Endodermal cell (in vitro differentiated cells): Measurements from ENCODE around the gene ANGPTL7. TPM values are rescaled to one million over a fixed set of nuclear protein-coding genes. Genes with fewer than 3 reads are reported as not detected.

ENCODE experiments used
- DNase-seq: peaks from one replicate; pipeline ENCODE4 v3.0.0-alpha.2; 2017
- H3K27ac ChIP-seq: 2 replicates; pipeline ENCODE4 v1.5.1; 2013; ENCODE audit warnings: mild to moderate bottlenecking, low read depth, low read length, moderate library complexity
- H3K27me3 ChIP-seq: 2 replicates; pipeline ENCODE4 v1.6.1; 2013; ENCODE audit warnings: mild to moderate bottlenecking, low read length, moderate library complexity; ENCODE audit not compliant: insufficient read depth, control insufficient read depth, poor library complexity, severe bottlenecking
- H3K36me3 ChIP-seq: 2 replicates; pipeline ENCODE4 v1.7.0; 2013; ENCODE audit warnings: mild to moderate bottlenecking, low read length, moderate library complexity; ENCODE audit not compliant: control insufficient read depth, insufficient read depth
- H3K4me1 ChIP-seq: one replicate; pipeline ENCODE4 v1.7.0; 2013; ENCODE audit warnings: low read length; ENCODE audit not compliant: control insufficient read depth, insufficient read depth
- H3K4me3 ChIP-seq: 2 replicates; pipeline ENCODE4 v1.5.1; 2013; ENCODE audit warnings: mild to moderate bottlenecking, low read length, moderate library complexity
- H3K9ac ChIP-seq: 2 replicates; pipeline ENCODE4 v1.6.1; 2013; ENCODE audit warnings: mild to moderate bottlenecking, low read length, moderate library complexity; ENCODE audit not compliant: poor library complexity, severe bottlenecking; ENCODE audit errors: extremely low read depth
- H3K9me3 ChIP-seq: 2 replicates; pipeline ENCODE4 v1.6.1; 2013; ENCODE audit warnings: mild to moderate bottlenecking, low read length, moderate library complexity; ENCODE audit not compliant: control insufficient read depth
- H3K27ac Mint-ChIP-seq: 2 replicates; pipeline ENCODE4 v1.8.0; 2020; ENCODE audit warnings: mixed read lengths
- H3K27me3 Mint-ChIP-seq: 2 replicates; pipeline ENCODE4 v1.8.0; 2021; ENCODE audit warnings: mild to moderate bottlenecking, mixed read lengths; ENCODE audit not compliant: insufficient read depth
- H3K36me3 Mint-ChIP-seq: 2 replicates; pipeline ENCODE4 v1.8.0; 2020; ENCODE audit warnings: low read depth, mixed read lengths
- H3K4me1 Mint-ChIP-seq: 2 replicates; pipeline ENCODE4 v1.8.0; 2020; ENCODE audit warnings: mixed read lengths
- H3K4me3 Mint-ChIP-seq: 2 replicates; pipeline ENCODE4 v1.8.0; 2020; ENCODE audit warnings: mild to moderate bottlenecking, moderate library complexity, mixed read lengths
- H3K9me3 Mint-ChIP-seq: 2 replicates; pipeline ENCODE4 v1.8.0; 2020; ENCODE audit warnings: mild to moderate bottlenecking, mixed read lengths
- CTCF ChIP-seq: fragments of 200-600 bp; sonication (generic); conservative IDR thresholded peaks from 2 replicates; pipeline ENCODE4 v1.5.0; 2021; ENCODE audit warnings: antibody characterized with exemption, mild to moderate bottlenecking
- WGBS, 2 experiments: methylation state at CpG; one replicate each; pipeline versions ENCODE4 v1.1.5 to v1.1.7; 2013; ENCODE audit warnings: missing lambda C conversion rate in 2 of 2, mixed read lengths in 1 of 2; ENCODE audit not compliant: insufficient coverage in 1 of 2, insufficient read length in 1 of 2; 5-methylcytosine and 5-hydroxymethylcytosine counted together
- total RNA-seq, 2 donors: library from RNA; stranded (reverse); fragmentation: NEBNext Ultra II Directional in 1 of 2; extraction: Animal tissue kit (Norgen Biotek cat#: 25700) in 1 of 2; gene quantifications; 2 replicates in 1 of 2; 3 replicates in 1 of 2; pipeline ENCODE4 v1.2.1, GENCODE V29; 2021

The ANGPTL7 gene
- total RNA-seq, 2 donors from 2014 or later: not detected

GRCh38 chr1:11211461-11211860 is 22.3 kb downstream of the ANGPTL7 start:
- peaks cover 3% of the 10 kb centered on the region for H3K4me1 ChIP-seq
- H3K27ac ChIP-seq: no peak overlapping the region
- Mint-ChIP-seq H3K36me3 (peaks cover 82% of the 10 kb centered on the region), H3K9me3 (no peaks in the 10 kb centered on the region), H3K27me3 (no peaks in the 10 kb centered on the region), H3K27ac (no peak overlapping the region), H3K4me1 (peaks cover 3% of the 10 kb centered on the region), H3K4me3 (no peak overlapping the region)
- H3K36me3 ChIP-seq: peaks cover 98% of the 10 kb centered on the region
- no peak for DNase-seq
- no peaks in the 10 kb centered on the region for H3K27me3 ChIP-seq
- H3K9ac ChIP-seq: no peak overlapping the region
- WGBS, 2 experiments: 95% methylated on average over 4 of the region's 4 CpGs
- no peak for TF ChIP-seq CTCF
- H3K9me3 ChIP-seq: no peaks in the 10 kb centered on the region
- H3K4me3 ChIP-seq: no peak overlapping the region

- H3K4me1 ChIP-seq: peaks cover 3% of the 10 kb centered on the region
- Mint-ChIP-seq H3K27me3 (no peaks in the 10 kb centered on the region), H3K9me3 (no peaks in the 10 kb centered on the region), H3K36me3 (peaks cover 79% of the 10 kb centered on the region), H3K27ac (no peak overlapping the region), H3K4me3 (no peak overlapping the region), H3K4me1 (peaks cover 8% of the 10 kb centered on the region)
- no peak overlapping the region for H3K27ac ChIP-seq
- peaks cover 98% of the 10 kb centered on the region for H3K36me3 ChIP-seq
- no peak overlapping the region for H3K9ac ChIP-seq
- H3K4me3 ChIP-seq: no peak overlapping the region
- WGBS, 2 experiments: 95 to 96% methylated on average over 5 to 12 of the region's 12 CpGs
- no peak for DNase-seq
- no peak for TF ChIP-seq CTCF
- no peaks in the 10 kb centered on the region for H3K9me3 ChIP-seq
- H3K27me3 ChIP-seq: no peaks in the 10 kb centered on the region
Measured at GRCh38 chr1:11211925-11212587, 22.9 kb downstream of the ANGPTL7 start.

- Mint-ChIP-seq H3K4me1 (peaks cover 9% of the 10 kb centered on the region), H3K27ac (no peak overlapping the region), H3K27me3 (no peaks in the 10 kb centered on the region), H3K4me3 (no peak overlapping the region), H3K9me3 (no peaks in the 10 kb centered on the region), H3K36me3 (peaks cover 84% of the 10 kb centered on the region)
- WGBS, 2 experiments: 96 to 100% methylated on average over 1 to 3 of the region's 3 CpGs
- Histone ChIP-seq H3K27ac (no peak overlapping the region), H3K9ac (no peak overlapping the region), H3K9me3 (no peaks in the 10 kb centered on the region), H3K4me1 (no peaks in the 10 kb centered on the region), H3K36me3 (peaks cover 94% of the 10 kb centered on the region), H3K4me3 (no peak overlapping the region), H3K27me3 (no peaks in the 10 kb centered on the region)
- DNase-seq: no peak
- TF ChIP-seq CTCF: no peak
Measured at GRCh38 chr1:11214698-11215380, 25.7 kb downstream of the ANGPTL7 start.
